Activated T-helper 2 cell treated with anti-CD3 and anti-CD28 coated beads, Interferon-gamma antibody, Interleukin-2, Interleukin-4, amounts not matched to agents 10 μg/mL and 5 μg/mL and 100 μg/mL, durations not matched to agents 14 hours and 24 hours and 36 hours (primary cell): ENCODE data around the gene ITGA8. TPM values are rescaled to one million over a fixed set of nuclear protein-coding genes. Genes with fewer than 3 reads are reported as not detected.

Experiments
- DNase-seq: peaks from one replicate; pipeline ENCODE4 v3.0.0; 2021; ENCODE audit warnings: low spot score
- H3K27ac Mint-ChIP-seq: one replicate; pipeline ENCODE4 v1.8.0; 2021; ENCODE audit warnings: mixed read lengths
- H3K27me3 Mint-ChIP-seq: one replicate; pipeline ENCODE4 v1.8.0; 2021; ENCODE audit warnings: low read depth, mixed read lengths
- H3K36me3 Mint-ChIP-seq: one replicate; pipeline ENCODE4 v1.8.0; 2021; ENCODE audit warnings: low read depth, mixed read lengths
- H3K4me1 Mint-ChIP-seq: one replicate; pipeline ENCODE4 v1.8.0; 2021; ENCODE audit warnings: low read depth, mixed read lengths
- H3K4me3 Mint-ChIP-seq: one replicate; pipeline ENCODE4 v1.8.0; 2021; ENCODE audit warnings: low read depth, mild to moderate bottlenecking, moderate library complexity, mixed read lengths
- H3K9me3 Mint-ChIP-seq: one replicate; pipeline ENCODE4 v1.8.0; 2021; ENCODE audit warnings: mixed read lengths
- intact Hi-C: fragments of 100-400 bp; cut with micrococcal nuclease; formaldehyde crosslinking; loops from one replicate; pipeline ENCODE4 v1.15.1; 2023
- total RNA-seq: library from RNA; stranded (reverse); gene quantifications from 2 replicates; pipeline ENCODE4 v1.2.3, GENCODE V29; 2022

ITGA8 gene
- total RNA-seq, 1 donor from 2014 or later = not detected

DNA sequence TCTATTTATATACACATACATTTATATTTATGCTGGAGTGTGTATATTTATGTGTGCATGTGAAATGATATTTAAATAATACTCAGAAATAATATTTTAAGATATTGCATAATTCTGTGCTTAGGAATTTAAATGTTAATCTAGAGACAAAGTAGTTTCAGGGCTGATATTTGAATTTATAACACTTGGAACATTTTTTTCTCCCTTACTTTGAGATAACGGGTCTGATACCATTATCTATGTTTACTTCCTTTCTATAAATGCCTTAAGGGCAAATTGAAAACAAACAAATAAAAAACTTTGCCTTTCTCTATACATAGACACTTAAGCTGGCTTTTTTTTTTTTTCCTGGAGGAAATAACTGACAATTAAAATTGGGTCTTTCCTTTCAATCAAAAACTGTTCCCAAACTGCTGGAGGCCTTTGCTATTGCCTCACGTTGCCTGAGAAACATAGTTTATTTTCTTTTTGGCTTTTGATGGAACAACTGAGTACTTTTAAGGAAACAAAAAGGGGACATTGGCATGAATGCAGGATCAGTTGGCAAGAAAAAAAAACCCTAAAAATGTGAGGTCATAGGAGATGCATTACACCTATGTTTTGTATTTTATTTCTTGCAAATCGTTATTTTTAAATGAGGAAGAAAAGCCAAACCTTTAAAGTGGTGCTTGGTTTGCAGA is 98.7 kb downstream of the ITGA8 start:
- Mint-ChIP-seq H3K4me3 (no peak overlapping the region), H3K9me3 (no peaks in the 10 kb centered on the region), H3K4me1 (no peaks in the 10 kb centered on the region), H3K27ac (no peak overlapping the region), H3K27me3 (no peaks in the 10 kb centered on the region), H3K36me3 (no peaks in the 10 kb centered on the region)
- intact Hi-C loops = no loop called here
- no peak for DNase-seq

DNA sequence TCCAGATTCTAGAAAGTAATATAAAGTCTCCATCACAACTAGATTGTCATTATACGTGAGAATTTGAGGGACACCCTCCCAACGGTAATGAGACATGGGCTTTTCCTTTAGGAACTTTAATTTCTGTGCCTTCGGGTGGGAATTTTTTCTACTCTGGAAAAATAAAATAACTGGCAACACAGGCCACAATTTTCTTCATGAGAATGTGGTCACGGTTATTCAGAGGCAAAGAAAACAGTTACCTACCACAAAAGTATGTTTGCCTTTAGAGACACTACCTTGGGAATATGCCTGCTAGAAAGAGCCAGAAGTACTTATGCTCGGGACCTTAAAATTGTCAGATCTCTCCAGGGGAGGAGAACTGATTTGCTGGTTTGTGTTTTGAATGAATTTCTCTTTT is 99.4 kb downstream of the ITGA8 start:
- Mint-ChIP-seq H3K9me3 (no peaks in the 10 kb centered on the region), H3K27ac (no peak overlapping the region), H3K4me3 (no peak overlapping the region), H3K4me1 (no peaks in the 10 kb centered on the region), H3K27me3 (no peaks in the 10 kb centered on the region), H3K36me3 (no peaks in the 10 kb centered on the region)
- no peak for DNase-seq
- intact Hi-C loops = no loop called here

DNA sequence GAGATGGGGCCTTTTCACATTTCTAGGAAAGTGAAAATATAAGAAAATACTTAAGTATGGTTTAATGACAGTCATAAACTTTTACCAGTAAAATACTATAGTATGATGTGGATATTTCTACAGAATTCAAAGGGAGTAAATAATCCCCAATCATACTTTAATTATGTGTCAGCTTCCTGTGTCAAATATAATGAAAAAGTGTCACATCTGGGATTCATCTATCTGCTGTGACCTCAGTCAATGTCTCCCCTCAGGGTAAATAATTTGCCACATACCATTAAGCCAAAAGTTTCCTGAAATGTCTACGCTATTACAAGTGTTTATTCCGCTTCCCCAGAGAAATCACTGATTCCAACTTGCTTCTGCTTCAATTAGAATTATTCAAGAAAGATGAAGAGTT is 110.5 kb downstream of the ITGA8 start:
- DNase-seq = no peak
- Mint-ChIP-seq H3K9me3 (no peaks in the 10 kb centered on the region), H3K36me3 (no peaks in the 10 kb centered on the region), H3K27ac (no peak overlapping the region), H3K4me1 (no peaks in the 10 kb centered on the region), H3K4me3 (no peak overlapping the region), H3K27me3 (no peaks in the 10 kb centered on the region)
- intact Hi-C loops = no loop called here

- H3K4me3 Mint-ChIP-seq = no peak overlapping the region
- no peaks in the 10 kb centered on the region for H3K9me3 Mint-ChIP-seq
- H3K27ac Mint-ChIP-seq = no peak overlapping the region
- H3K27me3 Mint-ChIP-seq = peaks cover 4% of the 10 kb centered on the region
- no peaks in the 10 kb centered on the region for H3K36me3 Mint-ChIP-seq
- H3K4me1 Mint-ChIP-seq = no peaks in the 10 kb centered on the region
- intact Hi-C loops = no loop called here
- DNase-seq = no peak
These were observed 113.3 kb downstream of the ITGA8 start for GRCh38 chr10:15606377-15606776.

- intact Hi-C loops = no loop called here
- no peak overlapping the region for H3K27ac Mint-ChIP-seq
- DNase-seq = no peak
- H3K4me3 Mint-ChIP-seq = no peak overlapping the region
- no peaks in the 10 kb centered on the region for H3K36me3 Mint-ChIP-seq
- peaks cover 6% of the 10 kb centered on the region for H3K27me3 Mint-ChIP-seq
- no peaks in the 10 kb centered on the region for H3K4me1 Mint-ChIP-seq
- no peaks in the 10 kb centered on the region for H3K9me3 Mint-ChIP-seq
These were observed 113.9 kb downstream of the ITGA8 start for GRCh38 chr10:15605740-15606369.

DNA sequence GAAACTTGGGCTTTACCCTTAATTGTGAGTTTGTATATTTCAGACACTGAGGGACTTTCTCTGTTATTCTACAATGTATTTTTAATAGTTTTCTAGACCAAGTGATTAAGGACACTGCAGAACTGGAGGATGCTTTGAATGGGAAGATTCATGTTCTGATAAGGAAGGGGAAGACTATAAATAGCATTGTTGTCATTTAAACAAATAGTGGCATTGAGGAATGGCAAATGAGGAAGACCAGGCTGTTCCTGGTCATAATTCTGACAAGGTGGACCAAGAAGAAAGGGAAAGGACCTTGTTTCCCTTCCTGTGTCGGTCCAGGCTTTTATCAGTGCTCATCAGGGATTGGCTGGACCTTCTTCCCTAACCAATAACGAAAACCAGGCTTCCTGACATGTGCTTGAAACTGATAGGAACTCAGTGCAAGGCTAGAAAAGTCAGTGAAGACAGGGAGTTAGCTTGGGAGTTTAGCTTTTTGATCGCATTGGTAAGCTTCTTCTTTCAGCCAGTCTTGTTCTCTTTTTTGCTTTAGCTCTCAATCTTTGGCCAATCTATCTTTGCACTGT is 116.2 kb downstream of the ITGA8 start:
- intact Hi-C loops = no loop called here
- Mint-ChIP-seq H3K36me3 (no peaks in the 10 kb centered on the region), H3K27ac (no peak overlapping the region), H3K4me3 (no peak overlapping the region), H3K9me3 (no peaks in the 10 kb centered on the region), H3K27me3 (peaks cover 9% of the 10 kb centered on the region), H3K4me1 (no peaks in the 10 kb centered on the region)
- DNase-seq = no peak

GRCh38 chr10:15601819-15602218 is 117.9 kb downstream of the ITGA8 start:
- Mint-ChIP-seq H3K9me3 (no peaks in the 10 kb centered on the region), H3K36me3 (no peaks in the 10 kb centered on the region), H3K27me3 (peaks cover 9% of the 10 kb centered on the region), H3K4me1 (no peaks in the 10 kb centered on the region), H3K4me3 (no peak overlapping the region), H3K27ac (no peak overlapping the region)
- intact Hi-C loops = no loop called here
- DNase-seq = no peak

DNA sequence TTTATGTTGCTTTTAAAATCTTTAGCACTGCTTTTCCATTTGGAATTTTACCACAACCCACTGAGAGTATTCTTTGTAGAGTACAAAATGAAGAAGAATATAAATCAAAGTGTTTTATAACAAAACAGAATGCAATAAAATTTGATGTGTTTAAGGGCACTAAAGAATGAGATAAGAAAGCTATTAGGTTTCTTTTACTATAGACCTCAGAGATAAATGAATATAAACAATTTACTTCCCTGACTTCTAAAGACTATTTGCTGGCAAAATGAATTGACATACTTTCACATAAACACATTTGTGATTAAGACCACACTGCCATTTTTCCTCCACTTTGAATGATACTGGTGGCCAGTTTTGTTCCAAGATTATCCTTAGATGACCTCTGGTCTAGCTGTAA is 124.5 kb downstream of the ITGA8 start:
- peaks cover 4% of the 10 kb centered on the region for H3K27me3 Mint-ChIP-seq
- H3K4me3 Mint-ChIP-seq = no peak overlapping the region
- intact Hi-C loops = no loop called here
- no peaks in the 10 kb centered on the region for H3K36me3 Mint-ChIP-seq
- no peaks in the 10 kb centered on the region for H3K9me3 Mint-ChIP-seq
- DNase-seq = no peak
- H3K27ac Mint-ChIP-seq = no peak overlapping the region
- no peaks in the 10 kb centered on the region for H3K4me1 Mint-ChIP-seq

DNA sequence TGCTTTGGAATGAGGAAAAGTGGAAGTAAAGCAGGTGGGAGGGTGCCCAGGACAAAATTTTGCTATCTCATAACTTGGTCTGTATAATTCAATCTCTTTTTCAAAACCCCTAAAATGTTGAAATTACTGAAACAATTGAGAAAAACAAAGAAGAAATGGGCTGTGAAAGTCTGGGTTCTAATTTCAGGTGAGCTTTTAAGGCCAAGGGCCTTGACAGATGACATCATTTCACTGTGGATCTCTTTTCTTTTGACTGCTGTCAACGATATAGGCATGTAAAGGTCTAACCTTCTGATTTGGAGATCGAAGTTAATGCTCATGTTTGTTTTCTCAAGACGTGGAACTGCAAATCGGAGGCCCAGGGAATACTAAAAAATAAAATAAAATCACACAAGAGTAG is 127.8 kb downstream of the ITGA8 start:
- intact Hi-C loops = no loop called here
- H3K27me3 Mint-ChIP-seq = peaks cover 6% of the 10 kb centered on the region
- DNase-seq = no peak
- no peak overlapping the region for H3K27ac Mint-ChIP-seq
- H3K36me3 Mint-ChIP-seq = no peaks in the 10 kb centered on the region
- H3K9me3 Mint-ChIP-seq = no peaks in the 10 kb centered on the region
- no peaks in the 10 kb centered on the region for H3K4me1 Mint-ChIP-seq
- H3K4me3 Mint-ChIP-seq = no peak overlapping the region

DNA sequence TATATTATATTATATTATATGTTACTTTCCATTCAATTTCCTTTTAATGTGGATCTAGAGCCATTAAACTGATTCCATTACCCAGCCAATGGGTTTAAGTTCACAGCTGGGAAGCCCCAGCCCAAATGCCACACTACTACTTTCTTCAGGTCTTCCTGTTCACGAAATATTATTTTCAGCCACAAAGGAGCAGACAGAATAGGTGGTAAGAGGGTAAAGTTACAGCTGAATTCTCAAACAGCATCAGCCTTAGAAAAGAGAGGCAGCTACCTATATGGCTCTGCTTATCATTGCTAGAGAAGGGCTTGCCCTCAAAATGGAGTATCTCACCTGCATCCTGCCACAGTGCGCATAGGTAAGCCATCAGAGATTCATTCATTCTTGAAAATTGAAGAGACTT is 128.3 kb downstream of the ITGA8 start:
- Mint-ChIP-seq H3K36me3 (no peaks in the 10 kb centered on the region), H3K4me3 (no peak overlapping the region), H3K27ac (no peak overlapping the region), H3K4me1 (no peaks in the 10 kb centered on the region), H3K9me3 (no peaks in the 10 kb centered on the region), H3K27me3 (peaks cover 6% of the 10 kb centered on the region)
- intact Hi-C loops = no loop called here
- no peak for DNase-seq

- intact Hi-C loops = loop anchor here (10.0 kb wide), 2 partner anchors 136 to 154 kb away; no protein-coding TSS in a partner anchor
- Mint-ChIP-seq H3K27ac (no peak overlapping the region), H3K27me3 (peaks cover 7% of the 10 kb centered on the region), H3K36me3 (no peaks in the 10 kb centered on the region), H3K4me1 (no peaks in the 10 kb centered on the region), H3K9me3 (no peaks in the 10 kb centered on the region), H3K4me3 (no peak overlapping the region)
- no peak for DNase-seq
These were observed 130.8 kb downstream of the ITGA8 start for GRCh38 chr10:15588635-15589508.

DNA sequence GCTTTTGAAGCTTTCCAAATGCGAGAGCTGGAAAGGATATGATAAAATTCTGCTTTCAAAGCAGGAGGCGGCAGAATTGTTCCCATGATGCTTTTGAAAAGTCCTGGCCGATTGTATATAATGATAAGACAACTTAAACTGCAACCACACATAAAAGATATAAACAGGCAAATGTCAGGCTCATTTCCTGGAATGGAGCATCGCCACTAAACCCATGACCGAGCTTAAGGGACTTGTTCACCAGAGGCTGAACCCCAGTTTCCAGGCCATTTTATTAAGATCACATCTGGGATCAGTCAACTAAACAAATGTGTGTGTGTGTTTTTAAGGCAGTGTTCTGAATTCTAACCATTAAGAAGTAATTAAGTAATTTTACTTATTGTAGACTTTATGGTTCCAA is 131.6 kb downstream of the ITGA8 start:
- H3K27me3 Mint-ChIP-seq = peaks cover 7% of the 10 kb centered on the region
- H3K4me1 Mint-ChIP-seq = no peaks in the 10 kb centered on the region
- H3K9me3 Mint-ChIP-seq = no peaks in the 10 kb centered on the region
- intact Hi-C loops = loop anchor here (10.0 kb wide), 2 partner anchors 137 to 153 kb away; no protein-coding TSS in a partner anchor
- DNase-seq = no peak
- H3K4me3 Mint-ChIP-seq = no peak overlapping the region
- no peak overlapping the region for H3K27ac Mint-ChIP-seq
- H3K36me3 Mint-ChIP-seq = no peaks in the 10 kb centered on the region
